ENCODE measurements around the gene S100A6.
"Not testable (repeated sequence)": the region's sequence is repeated elsewhere in the genome, so short reads cannot be mapped to it uniquely, and the experiment has no call there.

The S100A6 gene

GRCh38 chr1:153526132-153526543, 9.7 kb downstream of the S100A6 start:
- DNase-seq = no peak

- DNase-seq = no peak
Observed at GRCh38 chr1:153525088-153525728, 10.6 kb downstream of the S100A6 start.

- not testable (repeated sequence) for DNase-seq
Observed at GRCh38 chr1:153522353-153523048, 13.3 kb downstream of the S100A6 start.

GRCh38 chr1:153521808-153522207, 14.0 kb downstream of the S100A6 start:
- DNase-seq = not testable (repeated sequence)

GRCh38 chr1:153520818-153521476, 14.8 kb downstream of the S100A6 start:
- DNase-seq = no peak

GRCh38 chr1:153520137-153520691, 15.6 kb downstream of the S100A6 start:
- DNase-seq = not testable (repeated sequence)

- no peak for DNase-seq
Observed at GRCh38 chr1:153519242-153519641, 16.5 kb downstream of the S100A6 start.

GRCh38 chr1:153515504-153516394, 20.0 kb downstream of the S100A6 start:
- DNase-seq = no peak

- no peak for DNase-seq
Observed at GRCh38 chr1:153513666-153514065, 22.1 kb downstream of the S100A6 start.

- no peak for DNase-seq
Observed at GRCh38 chr1:153513023-153513422, 22.8 kb downstream of the S100A6 start.

GRCh38 chr1:153510984-153511410, 24.8 kb downstream of the S100A6 start:
- peak; percentile 86 for DNase-seq

GRCh38 chr1:153509729-153510354, 25.9 kb downstream of the S100A6 start:
- peak; percentile 75 for DNase-seq

- no peak for DNase-seq
Observed at GRCh38 chr1:153509036-153509435, 26.8 kb downstream of the S100A6 start.

- no peak for DNase-seq
Observed at GRCh38 chr1:153507926-153508583, 27.7 kb downstream of the S100A6 start.

GRCh38 chr1:153506831-153507413, 28.9 kb downstream of the S100A6 start:
- DNase-seq = no peak

GRCh38 chr1:153506386-153506785, 29.4 kb downstream of the S100A6 start:
- no peak for DNase-seq

- DNase-seq = no peak
Observed at GRCh38 chr1:153505576-153505975, 30.2 kb downstream of the S100A6 start.

GRCh38 chr1:153503766-153504165, 32.0 kb downstream of the S100A6 start:
- no peak for DNase-seq

- DNase-seq = no peak
Observed at GRCh38 chr1:153498746-153499145, 37.0 kb downstream of the S100A6 start.

- DNase-seq = no peak
Observed at GRCh38 chr1:153495536-153495935, 40.3 kb downstream of the S100A6 start.

- DNase-seq = peak; percentile 82
Observed at GRCh38 chr1:153494976-153495535, 40.7 kb downstream of the S100A6 start.

Measured in stimulated activated CD4-positive, alpha-beta T cell treated with anti-CD3 and anti-CD28 coated beads, Interleukin-4, amount 100 ng/mL, for 24 hours (primary cell).